ENCODE results near the gene TPK1.

- no peak for TF ChIP-seq ZBTB7A (tag by site-specific recombination; IDR thresholded peaks at IDR 0.05; ENCODE audit: low read depth)
- TF ChIP-seq PRDM4 (tag by site-specific recombination; IDR thresholded peaks at IDR 0.05), result no peak
- no peak for TF ChIP-seq CTCF (tag by site-specific recombination; IDR thresholded peaks at IDR 0.05)
- TF ChIP-seq ZNF175 (tag by site-specific recombination; IDR thresholded peaks at IDR 0.05), result no peak
- no peak for TF ChIP-seq REST (tag by site-specific recombination; IDR thresholded peaks at IDR 0.05)
- TF ChIP-seq ZNF18 (tag by site-specific recombination; IDR thresholded peaks at IDR 0.05), result no peak
- TF ChIP-seq ZNF449 (tag by site-specific recombination; IDR thresholded peaks at IDR 0.05), result no peak
- no peak for TF ChIP-seq ZNF311 (tag by site-specific recombination; IDR thresholded peaks at IDR 0.05; ENCODE audit: borderline replicate concordance)
- no peak for TF ChIP-seq ZNF785 (tag by site-specific recombination; IDR thresholded peaks at IDR 0.05)
- TF ChIP-seq ZNF169 (tag by site-specific recombination; IDR thresholded peaks at IDR 0.05), result no peak
Measured at GRCh38 chr7:144459635-144460034, 376.2 kb downstream of the TPK1 start.

Measured in HEK293 (cell line).